GM12874 (cell line): ENCODE measurements around the gene FBXL17.

Experiments
- CTCF ChIP-seq: IDR thresholded peaks from 2 replicates; pipeline ENCODE4 v1.5.1; 2011; ENCODE audit warnings: low read depth, mild to moderate bottlenecking, control low read depth, low read length, moderate library complexity; ENCODE audit not compliant: insufficient read depth

Gene FBXL17

GRCh38 chr5:107887166-107887943 lies 494.5 kb downstream of the FBXL17 start:
- TF ChIP-seq CTCF = no peak

- TF ChIP-seq CTCF = no peak
These were observed 496.3 kb downstream of the FBXL17 start for GRCh38 chr5:107885601-107886000.

- TF ChIP-seq CTCF = no peak
These were observed 497.0 kb downstream of the FBXL17 start for GRCh38 chr5:107884871-107885270.

GRCh38 chr5:107878661-107879060 lies 503.2 kb downstream of the FBXL17 start:
- no peak for TF ChIP-seq CTCF

GRCh38 chr5:107876906-107877305 lies 505.0 kb downstream of the FBXL17 start:
- no peak for TF ChIP-seq CTCF

GRCh38 chr5:107876261-107876660 lies 505.6 kb downstream of the FBXL17 start:
- no peak for TF ChIP-seq CTCF

GRCh38 chr5:107875833-107876232 lies 506.1 kb downstream of the FBXL17 start:
- TF ChIP-seq CTCF = no peak
